GM12865 (cell line): ENCODE data around the gene UCP2.

Experiments used
- DNase-seq: peaks from one replicate; pipeline ENCODE4 v3.0.0; 2010; ENCODE audit warnings: low read depth
- H3K4me3 ChIP-seq: 2 replicates; pipeline ENCODE4 v1.5.1; 2011; ENCODE audit warnings: mild to moderate bottlenecking, low read depth, low read length, control low read depth
- TF ChIP-seq, protein P1 (sequence below): IDR thresholded peaks from 2 replicates; pipeline ENCODE4 v1.5.1; 2011; ENCODE audit warnings: low read length, control low read depth, low read depth, inconsistent platforms; ENCODE audit not compliant: insufficient read depth; ENCODE audit errors: missing control alignments

UCP2 gene

DNA sequence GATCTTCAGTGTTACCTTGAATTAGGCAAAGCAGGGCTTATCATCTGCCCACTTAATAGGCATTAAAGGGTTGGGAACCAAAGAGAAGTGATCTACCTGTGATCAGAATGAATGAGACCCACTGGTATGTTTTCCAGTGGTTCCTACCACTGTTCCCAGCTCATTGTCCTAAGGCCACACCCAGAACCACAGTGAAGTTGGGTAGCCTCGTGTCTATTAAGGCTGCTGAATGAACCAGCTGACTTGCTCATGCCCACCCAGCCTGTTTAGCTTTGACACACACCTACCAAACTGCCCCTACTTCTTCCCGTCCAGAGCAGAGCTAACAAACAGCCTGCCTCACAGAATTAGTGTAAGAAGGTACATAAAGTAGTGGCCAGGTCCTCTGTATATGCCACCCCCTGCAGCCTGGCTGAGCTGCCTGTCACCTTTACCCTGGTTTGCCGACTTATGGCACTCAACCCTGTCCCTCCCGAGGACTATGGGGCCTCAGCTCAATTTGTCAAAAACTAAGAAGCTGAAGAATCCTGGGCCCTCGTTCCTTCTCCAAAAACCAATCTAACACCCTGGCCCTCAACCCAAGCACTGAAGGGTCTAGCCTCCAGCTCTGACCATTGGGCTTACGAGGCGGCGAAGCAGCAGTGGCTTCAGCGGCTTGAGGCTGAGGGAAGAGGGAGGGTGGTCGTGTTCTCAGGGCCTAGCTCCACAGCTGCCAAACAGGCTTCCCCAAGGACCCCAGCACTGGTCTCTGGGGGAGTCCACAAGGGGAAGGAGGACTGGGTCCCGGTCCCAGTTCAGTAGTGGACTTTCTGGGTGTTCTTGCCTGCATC lies 9.8 kb downstream of the UCP2 start:
- DNase-seq, result no peak
- TF ChIP-seq, protein P1, sequence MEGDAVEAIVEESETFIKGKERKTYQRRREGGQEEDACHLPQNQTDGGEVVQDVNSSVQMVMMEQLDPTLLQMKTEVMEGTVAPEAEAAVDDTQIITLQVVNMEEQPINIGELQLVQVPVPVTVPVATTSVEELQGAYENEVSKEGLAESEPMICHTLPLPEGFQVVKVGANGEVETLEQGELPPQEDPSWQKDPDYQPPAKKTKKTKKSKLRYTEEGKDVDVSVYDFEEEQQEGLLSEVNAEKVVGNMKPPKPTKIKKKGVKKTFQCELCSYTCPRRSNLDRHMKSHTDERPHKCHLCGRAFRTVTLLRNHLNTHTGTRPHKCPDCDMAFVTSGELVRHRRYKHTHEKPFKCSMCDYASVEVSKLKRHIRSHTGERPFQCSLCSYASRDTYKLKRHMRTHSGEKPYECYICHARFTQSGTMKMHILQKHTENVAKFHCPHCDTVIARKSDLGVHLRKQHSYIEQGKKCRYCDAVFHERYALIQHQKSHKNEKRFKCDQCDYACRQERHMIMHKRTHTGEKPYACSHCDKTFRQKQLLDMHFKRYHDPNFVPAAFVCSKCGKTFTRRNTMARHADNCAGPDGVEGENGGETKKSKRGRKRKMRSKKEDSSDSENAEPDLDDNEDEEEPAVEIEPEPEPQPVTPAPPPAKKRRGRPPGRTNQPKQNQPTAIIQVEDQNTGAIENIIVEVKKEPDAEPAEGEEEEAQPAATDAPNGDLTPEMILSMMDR, result no peak
- no peak overlapping the region for H3K4me3 ChIP-seq

DNA sequence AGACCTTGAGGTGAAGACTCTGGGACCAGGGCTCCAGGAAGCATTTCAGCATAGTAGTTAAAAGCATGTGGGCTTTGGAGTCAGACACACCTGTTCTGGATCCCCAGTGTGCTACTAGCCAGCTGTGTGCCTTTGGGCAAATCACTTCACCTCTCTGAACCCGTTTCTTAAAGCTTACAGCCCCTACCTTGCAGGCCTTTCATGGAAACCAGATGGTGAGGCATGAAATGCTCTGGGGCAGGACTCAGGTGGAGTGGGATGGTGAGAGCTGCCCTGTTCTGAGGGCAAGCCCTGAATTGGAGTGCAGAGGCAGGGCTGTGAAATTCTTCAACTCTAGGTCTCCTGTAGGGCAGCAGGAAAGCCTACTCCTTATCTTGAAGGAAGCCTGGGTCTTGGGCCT lies 10.5 kb downstream of the UCP2 start:
- no peak overlapping the region for H3K4me3 ChIP-seq
- TF ChIP-seq, protein P1, result no peak
- DNase-seq, result no peak

DNA sequence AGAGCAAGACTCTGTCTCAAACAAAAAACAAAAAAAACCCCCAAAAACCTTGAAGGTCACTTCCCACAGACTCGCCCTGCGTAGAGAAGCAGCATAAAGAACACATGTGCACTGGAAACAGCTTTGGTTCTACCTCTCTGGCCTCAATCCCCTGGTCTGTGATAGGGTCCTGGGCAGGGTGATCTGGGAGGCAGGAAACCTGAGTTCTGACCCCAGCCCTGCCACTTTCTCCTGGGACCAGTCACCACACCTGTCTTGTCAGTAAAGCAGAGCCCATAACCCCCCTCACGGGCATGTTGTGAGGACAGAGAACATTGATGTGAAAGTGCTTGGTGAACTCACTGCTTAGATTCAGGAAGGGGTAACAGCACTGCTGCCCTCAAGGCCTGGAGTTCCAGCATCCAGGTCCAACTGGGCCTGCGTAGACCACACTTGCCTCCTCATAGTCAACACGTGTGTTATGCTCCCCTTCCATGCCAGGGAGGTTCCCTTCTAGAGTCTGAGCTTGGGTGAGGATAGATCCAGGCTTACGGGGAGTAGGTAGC lies 11.4 kb downstream of the UCP2 start:
- no peak overlapping the region for H3K4me3 ChIP-seq
- TF ChIP-seq, protein P1, result no peak
- DNase-seq, result peak; percentile 30

DNA sequence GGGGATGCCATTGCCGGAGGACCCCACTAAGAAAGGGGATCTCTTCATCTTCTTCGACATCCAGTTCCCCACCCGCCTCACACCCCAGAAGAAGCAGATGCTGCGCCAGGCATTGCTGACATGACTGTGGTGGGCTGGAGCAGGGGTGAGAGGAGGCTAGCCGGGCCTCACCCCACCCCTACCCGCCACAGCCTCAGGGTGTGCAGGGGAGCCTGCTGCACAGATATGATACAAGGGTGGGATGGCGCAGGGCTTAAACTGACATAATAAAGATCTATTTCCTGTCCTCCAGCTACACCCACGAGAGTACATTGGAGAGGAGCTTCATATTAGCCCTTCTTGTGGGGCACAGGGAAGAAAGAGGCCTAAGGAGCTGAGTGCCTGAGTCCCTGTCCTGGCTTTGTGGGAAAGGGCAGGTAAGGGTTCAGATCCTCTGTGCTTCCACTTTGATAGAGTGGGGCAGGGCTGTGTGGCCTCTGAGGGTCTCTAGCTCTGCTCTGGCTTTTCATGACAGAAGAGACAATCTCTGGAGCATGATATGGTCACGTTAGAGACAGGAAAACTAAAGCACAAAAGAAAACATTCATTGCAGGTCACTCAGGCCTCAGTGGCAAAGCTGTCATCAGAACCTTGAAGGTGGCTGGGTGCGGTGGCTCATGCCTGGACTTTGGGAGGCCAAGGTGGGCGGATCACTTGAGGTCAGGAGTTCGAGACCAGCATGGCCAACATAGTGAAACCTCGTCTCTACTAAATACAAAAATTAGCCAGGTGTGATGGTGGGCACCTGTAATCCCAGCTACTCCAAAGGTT lies 12.4 kb downstream of the UCP2 start:
- no peak overlapping the region for H3K4me3 ChIP-seq

DNA sequence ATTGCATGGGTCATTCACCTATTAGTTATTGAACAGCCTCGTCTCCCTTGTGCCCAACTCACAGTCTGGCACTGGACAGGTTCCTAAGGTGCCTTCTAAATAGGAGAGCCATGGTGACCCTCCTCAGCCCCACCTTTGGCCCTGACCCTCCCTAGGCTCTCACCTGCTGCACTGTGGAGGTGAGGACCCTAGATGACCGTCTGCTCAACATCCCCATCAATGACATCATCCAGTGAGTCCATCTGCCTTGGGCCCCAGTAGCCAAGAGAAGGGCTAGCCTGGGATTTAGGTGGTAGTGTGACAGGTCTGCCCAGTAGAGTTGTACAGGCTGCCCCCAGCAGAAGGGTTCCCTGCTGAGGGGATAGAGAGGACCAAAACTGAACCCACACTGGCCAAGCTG lies 13.6 kb downstream of the UCP2 start:
- H3K4me3 ChIP-seq, result no peak overlapping the region
- TF ChIP-seq, protein P1, result no peak
- DNase-seq, result no peak

More for the DNA sequence above, 12.4 kb downstream of the UCP2 start:
- no peak for DNase-seq
- TF ChIP-seq, protein P1, result no peak

DNA sequence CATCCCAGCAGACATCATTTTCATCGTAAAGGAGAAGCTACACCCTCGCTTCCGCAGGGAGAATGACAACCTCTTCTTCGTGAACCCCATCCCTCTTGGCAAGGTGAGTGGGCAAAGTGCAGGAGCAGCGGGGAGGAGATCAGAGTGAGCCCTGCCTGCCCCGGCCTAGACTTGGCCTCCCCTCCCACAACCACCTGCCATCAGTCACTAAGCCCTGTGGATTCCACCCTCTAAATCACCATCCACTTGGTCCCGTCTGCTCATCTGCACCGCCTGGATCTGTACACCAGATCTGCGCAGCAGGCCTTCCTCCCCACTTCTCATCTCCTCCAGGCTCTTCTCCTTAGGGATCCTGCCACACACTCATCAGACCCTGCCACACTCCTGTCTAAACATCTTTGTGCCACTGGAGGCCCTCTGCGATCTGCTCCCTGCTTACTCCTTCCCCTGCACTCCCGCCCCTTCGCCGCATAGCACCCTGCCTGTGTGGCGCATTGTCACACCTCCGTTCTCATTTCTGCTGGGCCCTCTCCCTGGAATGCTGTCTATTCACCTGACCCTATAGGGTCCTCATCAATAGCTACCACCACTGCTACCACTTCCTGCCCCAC lies 14.2 kb downstream of the UCP2 start:
- no peak for DNase-seq
- no peak overlapping the region for H3K4me3 ChIP-seq
- TF ChIP-seq, protein P1, result no peak
